ENCODE measurements around the gene CNTNAP5.

- TF ChIP-seq CTCF (conservative IDR thresholded peaks at IDR 0.05; ENCODE audit: low read depth, low read length), result no peak
- no peak for TF ChIP-seq EZH2 (IDR thresholded peaks at IDR 0.05; ENCODE audit: borderline replicate concordance, low read depth, low read length, poor library complexity, severe bottlenecking)
These were observed 664.3 kb downstream of the CNTNAP5 start for GRCh38 chr2:124689348-124689747.
